HepG2 (cell line): Measurements from ENCODE around the gene UBL7. TPM values are rescaled to one million over a fixed set of nuclear protein-coding genes. Genes with fewer than 3 reads are reported as not detected.

Source experiments
- ARID5B ChIP-seq: IDR thresholded peaks from 2 replicates; pipeline ENCODE4 v1.4.0; 2020; ENCODE audit warnings: mild to moderate bottlenecking, missing genetic modification reagents
- ATF5 ChIP-seq: sonication (generic); formaldehyde crosslinking; IDR thresholded peaks from 2 replicates; pipeline ENCODE4 v1.4.0; 2020; ENCODE audit warnings: mild to moderate bottlenecking, low read depth, missing genetic modification reagents
- CBFB ChIP-seq: sonication (generic); formaldehyde crosslinking; IDR thresholded peaks from 2 replicates; pipeline ENCODE4 v1.4.0; 2020; ENCODE audit warnings: missing genetic modification reagents
- ERF ChIP-seq: IDR thresholded peaks from 2 replicates; pipeline ENCODE4 v1.6.1; 2018; ENCODE audit warnings: missing biosample characterization, missing genetic modification reagents
- FOXO1 ChIP-seq: sonication (generic); formaldehyde crosslinking; IDR thresholded peaks from 2 replicates; pipeline ENCODE4 v1.4.0; 2020; ENCODE audit warnings: missing genetic modification reagents
- JUND ChIP-seq: sonication (generic); formaldehyde crosslinking; IDR thresholded peaks from 2 replicates; pipeline ENCODE4 v1.8.0; 2022; ENCODE audit warnings: mild to moderate bottlenecking, missing genetic modification reagents
- KLF11 ChIP-seq: IDR thresholded peaks from 2 replicates; pipeline ENCODE4 v1.6.1; 2016; ENCODE audit warnings: missing compliant biosample characterization
- KLF16 ChIP-seq, 2 experiments: sonication (generic) in 1 of 2; formaldehyde crosslinking in 1 of 2; IDR thresholded peaks; 2 replicates each; pipeline versions ENCODE4 v1.6.1 to v1.8.0; 2016 to 2023; ENCODE audit warnings: missing genetic modification reagents in 2 of 2, missing compliant biosample characterization in 1 of 2
- MAX ChIP-seq: IDR thresholded peaks from 2 replicates; pipeline ENCODE4 v1.6.1; 2012; ENCODE audit warnings: inconsistent platforms
- NCOA2 ChIP-seq: sonication (generic); formaldehyde crosslinking; IDR thresholded peaks from 2 replicates; pipeline ENCODE4 v1.8.0; 2022; ENCODE audit warnings: inconsistent platforms
- PHB2 ChIP-seq: fragments of 450-650 bp; IDR thresholded peaks from 2 replicates; pipeline ENCODE4 v1.6.1; 2018; ENCODE audit not compliant: partially characterized antibody
- SALL1 ChIP-seq: sonication (generic); formaldehyde crosslinking; IDR thresholded peaks from 2 replicates; pipeline ENCODE4 v1.8.0; 2022; ENCODE audit warnings: mild to moderate bottlenecking, missing genetic modification reagents
- SOX13 ChIP-seq, 3 experiments: fragments of 450-650 bp in 1 of 3; sonication (generic) in 1 of 3; formaldehyde crosslinking in 1 of 3; IDR thresholded peaks in 2 of 3; conservative IDR thresholded peaks in 1 of 3; 2 replicates each; pipeline versions ENCODE4 v1.5.0 to v1.6.1; 2016 to 2020; ENCODE audit warnings: antibody characterized with exemption in 1 of 3, mild to moderate bottlenecking in 1 of 3, missing compliant biosample characterization in 1 of 3, missing genetic modification reagents in 1 of 3, moderate library complexity in 1 of 3
- SYNCRIP ChIP-seq: fragments of 200-400 bp; formaldehyde crosslinking; IDR thresholded peaks from 2 replicates; pipeline ENCODE4 v1.6.1; 2018; ENCODE audit warnings: mild to moderate bottlenecking, low read depth, low read length; ENCODE audit not compliant: insufficient read depth
- TAF1 ChIP-seq: sonication (generic); formaldehyde crosslinking; IDR thresholded peaks from 2 replicates; pipeline ENCODE4 v1.4.0; 2020; ENCODE audit warnings: missing genetic modification reagents
- ZFP90 ChIP-seq: sonication (generic); formaldehyde crosslinking; IDR thresholded peaks from 2 replicates; pipeline ENCODE4 v1.8.0; 2022; ENCODE audit warnings: missing genetic modification reagents, mild to moderate bottlenecking, inconsistent platforms, borderline replicate concordance
- ZNF143 ChIP-seq: sonication (generic); formaldehyde crosslinking; IDR thresholded peaks from 2 replicates; pipeline ENCODE4 v1.4.0; 2020; ENCODE audit warnings: missing genetic modification reagents
- ZNF281 ChIP-seq: sonication (generic); formaldehyde crosslinking; IDR thresholded peaks from 2 replicates; pipeline ENCODE4 v1.4.0; 2020; ENCODE audit warnings: missing genetic modification reagents, borderline replicate concordance
- ZNF367 ChIP-seq: sonication (generic); formaldehyde crosslinking; IDR thresholded peaks from 2 replicates; pipeline ENCODE4 v1.4.0; 2020; ENCODE audit warnings: missing genetic modification reagents, borderline replicate concordance
- ZNF563 ChIP-seq: sonication (generic); formaldehyde crosslinking; IDR thresholded peaks from 2 replicates; pipeline ENCODE4 v1.8.0; 2022; ENCODE audit warnings: mild to moderate bottlenecking, moderate library complexity, missing genetic modification reagents
- ZNF598 ChIP-seq: sonication (generic); formaldehyde crosslinking; IDR thresholded peaks from 2 replicates; pipeline ENCODE4 v1.5.1; 2020; ENCODE audit warnings: mild to moderate bottlenecking, missing genetic modification reagents, borderline replicate concordance
- ZNF660 ChIP-seq: sonication (generic); formaldehyde crosslinking; IDR thresholded peaks from 2 replicates; pipeline ENCODE4 v1.5.1; 2020; ENCODE audit warnings: mild to moderate bottlenecking, low read depth, missing genetic modification reagents, borderline replicate concordance
- ZSCAN20 ChIP-seq: sonication (generic); formaldehyde crosslinking; IDR thresholded peaks from 2 replicates; pipeline ENCODE4 v1.4.0; 2020; ENCODE audit warnings: missing genetic modification reagents, mild to moderate bottlenecking, borderline replicate concordance
- polyA plus RNA-seq, 8 experiments: library from polyadenylated mRNA; depleted of rRNA in 3 of 8; stranded (reverse) in 7 of 8; unstranded in 1 of 8; fragments of >200 nt; fragmentation: Illumina TruSeq in 4 of 8; extraction: Trizol in 4 of 8; gene quantifications; 2 replicates each; pipeline versions ENCODE4 v1.2.1 to v1.2.3, GENCODE V29; 2011 to 2016; ENCODE audit warnings: low read depth in 4 of 8, missing spikeins in 1 of 8, mixed read lengths in 1 of 8; ENCODE audit not compliant: insufficient read depth in 1 of 8
- total RNA-seq, 5 experiments: library from RNA; depleted of rRNA; stranded (reverse); fragments of >200 nt; fragmentation: Illumina TruSeq; extraction: Trizol; gene quantifications; 2 replicates each; pipeline ENCODE4 v1.2.3, GENCODE V29; 2016; ENCODE audit warnings: low read depth in 1 of 5

Gene UBL7
- total and polyA plus RNA-seq, 2 of the 13 experiments (the other 11 are each of a cell fraction or from before 2014, with no cell fraction given) = 55.0 to 63.5 TPM

GRCh38 chr15:74438721-74439316 lies 22.1 kb downstream of the UBL7 start (continued):
- TF ChIP-seq CBFB (CRISPR knock-in tag) (no peak), TAF1 (CRISPR knock-in tag) (no peak), JUND (no peak), KLF16 (CRISPR knock-in tag; IDR thresholded peaks at IDR 0.05) (peak in 1 of 2 experiments; percentile 45; a peak in 1 of 4 replicates), SYNCRIP (no peak), ZNF281 (CRISPR knock-in tag) (peak; percentile 29; the same call in 1 of the 2 replicates), ZNF660 (CRISPR knock-in tag) (no peak), SOX13 (IDR thresholded peaks at IDR 0.05) (no peak), SOX13 (CRISPR knock-in tag; conservative IDR thresholded peaks at IDR 0.05 in 1 of 2, IDR thresholded peaks at IDR 0.05 in 1 of 2) (peak in 1 of 2 experiments; percentile 19; a peak in 1 of 4 replicates), ZSCAN20 (CRISPR knock-in tag) (no peak), KLF11 (CRISPR knock-in tag) (0 out of 2 replicates have a peak, but pooled peaks have one; percentile 51), ARID5B (peak; percentile 28; the same call in 1 of the 2 replicates), ZNF367 (CRISPR knock-in tag) (no peak), ZNF563 (CRISPR knock-in tag) (no peak), SALL1 (peak; percentile 56), ERF (CRISPR knock-in tag) (0 out of 2 replicates have a peak, but pooled peaks have one; percentile 47), FOXO1 (CRISPR knock-in tag) (0 out of 2 replicates have a peak, but pooled peaks have one; percentile 58), PHB2 (no peak), MAX (peak; percentile 23; the same call in 1 of the 2 replicates), ZNF598 (CRISPR knock-in tag) (no peak), NCOA2 (CRISPR knock-in tag) (peak; percentile 48; the same call in 1 of the 2 replicates), ZFP90 (no peak), ZNF143 (CRISPR knock-in tag) (no peak), ATF5 (no peak)
